ENCODE data around the gene MLPH.

DNA sequence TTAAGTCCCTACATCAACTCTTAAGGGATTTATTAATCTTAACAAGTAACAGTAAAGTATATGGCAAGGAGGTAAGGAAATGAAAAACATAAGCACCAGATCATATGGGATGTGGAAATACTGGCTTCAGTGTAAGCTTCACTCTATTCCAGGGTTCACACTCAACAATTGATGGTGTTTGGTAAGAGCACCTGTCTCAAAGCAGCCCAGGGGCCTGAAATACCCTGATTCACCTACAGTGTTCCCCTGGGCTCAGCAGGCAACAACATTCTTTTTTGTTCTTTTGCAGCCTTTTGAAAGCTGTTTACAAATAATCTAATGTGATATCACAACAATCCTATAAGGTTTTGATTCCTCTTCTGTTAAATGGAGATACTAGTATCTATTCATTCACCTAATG, 1.2 kb upstream of the MLPH start:
- TF ChIP-seq FOXM1 (IDR thresholded peaks at IDR 0.05; ENCODE audit: borderline replicate concordance, low read depth) = no peak
- TF ChIP-seq, protein P1, sequence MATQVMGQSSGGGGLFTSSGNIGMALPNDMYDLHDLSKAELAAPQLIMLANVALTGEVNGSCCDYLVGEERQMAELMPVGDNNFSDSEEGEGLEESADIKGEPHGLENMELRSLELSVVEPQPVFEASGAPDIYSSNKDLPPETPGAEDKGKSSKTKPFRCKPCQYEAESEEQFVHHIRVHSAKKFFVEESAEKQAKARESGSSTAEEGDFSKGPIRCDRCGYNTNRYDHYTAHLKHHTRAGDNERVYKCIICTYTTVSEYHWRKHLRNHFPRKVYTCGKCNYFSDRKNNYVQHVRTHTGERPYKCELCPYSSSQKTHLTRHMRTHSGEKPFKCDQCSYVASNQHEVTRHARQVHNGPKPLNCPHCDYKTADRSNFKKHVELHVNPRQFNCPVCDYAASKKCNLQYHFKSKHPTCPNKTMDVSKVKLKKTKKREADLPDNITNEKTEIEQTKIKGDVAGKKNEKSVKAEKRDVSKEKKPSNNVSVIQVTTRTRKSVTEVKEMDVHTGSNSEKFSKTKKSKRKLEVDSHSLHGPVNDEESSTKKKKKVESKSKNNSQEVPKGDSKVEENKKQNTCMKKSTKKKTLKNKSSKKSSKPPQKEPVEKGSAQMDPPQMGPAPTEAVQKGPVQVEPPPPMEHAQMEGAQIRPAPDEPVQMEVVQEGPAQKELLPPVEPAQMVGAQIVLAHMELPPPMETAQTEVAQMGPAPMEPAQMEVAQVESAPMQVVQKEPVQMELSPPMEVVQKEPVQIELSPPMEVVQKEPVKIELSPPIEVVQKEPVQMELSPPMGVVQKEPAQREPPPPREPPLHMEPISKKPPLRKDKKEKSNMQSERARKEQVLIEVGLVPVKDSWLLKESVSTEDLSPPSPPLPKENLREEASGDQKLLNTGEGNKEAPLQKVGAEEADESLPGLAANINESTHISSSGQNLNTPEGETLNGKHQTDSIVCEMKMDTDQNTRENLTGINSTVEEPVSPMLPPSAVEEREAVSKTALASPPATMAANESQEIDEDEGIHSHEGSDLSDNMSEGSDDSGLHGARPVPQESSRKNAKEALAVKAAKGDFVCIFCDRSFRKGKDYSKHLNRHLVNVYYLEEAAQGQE (IDR thresholded peaks at IDR 0.05; ENCODE audit: low read depth) = no peak
- TF ChIP-seq ZBTB7A (IDR thresholded peaks at IDR 0.05; ENCODE audit: low read depth) = no peak
- no peak for TF ChIP-seq CREB1 (IDR thresholded peaks at IDR 0.05; ENCODE audit: low read depth)
- no peak for TF ChIP-seq YY1 (IDR thresholded peaks at IDR 0.05; ENCODE audit: low read depth)
- TF ChIP-seq RAD21 (IDR thresholded peaks at IDR 0.05; ENCODE audit: low read depth) = no peak
- TF ChIP-seq, protein P2, sequence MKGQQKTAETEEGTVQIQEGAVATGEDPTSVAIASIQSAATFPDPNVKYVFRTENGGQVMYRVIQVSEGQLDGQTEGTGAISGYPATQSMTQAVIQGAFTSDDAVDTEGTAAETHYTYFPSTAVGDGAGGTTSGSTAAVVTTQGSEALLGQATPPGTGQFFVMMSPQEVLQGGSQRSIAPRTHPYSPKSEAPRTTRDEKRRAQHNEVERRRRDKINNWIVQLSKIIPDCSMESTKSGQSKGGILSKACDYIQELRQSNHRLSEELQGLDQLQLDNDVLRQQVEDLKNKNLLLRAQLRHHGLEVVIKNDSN (IDR thresholded peaks at IDR 0.05) = no peak
- no peak for TF ChIP-seq EP300 (IDR thresholded peaks at IDR 0.05; ENCODE audit: borderline replicate concordance)
- TF ChIP-seq, protein P3, sequence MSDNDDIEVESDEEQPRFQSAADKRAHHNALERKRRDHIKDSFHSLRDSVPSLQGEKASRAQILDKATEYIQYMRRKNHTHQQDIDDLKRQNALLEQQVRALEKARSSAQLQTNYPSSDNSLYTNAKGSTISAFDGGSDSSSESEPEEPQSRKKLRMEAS (IDR thresholded peaks at IDR 0.05) = no peak
- TF ChIP-seq TCF12 (IDR thresholded peaks at IDR 0.05; ENCODE audit: low read depth) = no peak
- TF ChIP-seq EGR1 (IDR thresholded peaks at IDR 0.05) = no peak
- no peak for TF ChIP-seq TAF1 (IDR thresholded peaks at IDR 0.05; ENCODE audit: low read depth)
